ENCODE measurements around the gene MIOS. TPM values are rescaled to one million over a fixed set of nuclear protein-coding genes. Genes with fewer than 3 reads are reported as not detected.

MIOS gene
- total and polyA plus RNA-seq, 2 of the 8 experiments (the other 6 are each of a cell fraction or from before 2014, with no cell fraction given) = 15.5 to 50.7 TPM

DNA sequence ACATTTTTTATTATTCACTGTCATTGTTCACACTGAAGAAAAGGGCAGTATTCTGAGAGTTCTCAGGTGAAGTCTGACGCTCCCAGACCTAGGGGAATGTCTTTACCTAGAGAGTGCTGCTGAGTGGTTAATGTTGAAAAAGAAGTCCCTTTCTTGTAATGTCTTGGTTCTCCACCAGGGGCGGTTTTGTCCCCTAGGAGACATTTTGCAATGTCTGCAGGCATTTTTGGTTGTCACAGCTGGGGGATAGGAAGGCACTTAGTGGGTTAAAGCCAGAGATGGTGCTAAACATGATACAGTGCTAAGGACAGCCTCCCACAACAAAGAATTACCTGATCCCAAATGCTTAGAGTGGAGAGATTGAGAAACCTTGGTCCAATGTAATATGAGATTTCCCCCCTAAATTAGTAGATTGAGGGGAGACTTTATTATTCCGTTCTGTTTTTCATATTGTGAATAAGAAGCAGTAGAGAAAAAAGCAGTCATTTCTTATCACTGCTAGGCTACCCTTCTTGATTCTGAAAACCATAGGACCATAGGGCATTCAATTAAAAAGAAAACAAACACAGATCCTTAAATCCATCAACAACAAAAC is 87.0 kb downstream of the MIOS start (continued):
- no peak for TF ChIP-seq CHD2 (IDR thresholded peaks at IDR 0.05; ENCODE audit: low read length)
- no peak for TF ChIP-seq SP4 (IDR thresholded peaks at IDR 0.05; ENCODE audit: low read length)
- no peak for TF ChIP-seq GTF2F1 (IDR thresholded peaks at IDR 0.05; ENCODE audit: borderline replicate concordance, low read depth, low read length)

All from H1 (cell line).